Omental fat pad (tissue), 4 donors: ENCODE results near the gene GRN. TPM values are rescaled to one million over a fixed set of nuclear protein-coding genes. Genes with fewer than 3 reads are reported as not detected.

Experiments
- ATAC-seq: fragments of 150-250 bp; one replicate; pipeline ENCODE4 v1.9.1; 2016; ENCODE audit warnings: mild to moderate bottlenecking, moderate library complexity; ENCODE audit not compliant: low FRiP score
- DNase-seq: peaks from one replicate; pipeline ENCODE4 v3.0.0-alpha.2; 2019; ENCODE audit warnings: low spot score
- CTCF ChIP-seq, 3 donors: fragments of 450-650 bp; IDR thresholded peaks; one replicate each; pipeline ENCODE4 v1.5.1; 2016 to 2017; ENCODE audit warnings: antibody characterized with exemption in 3 of 3, mild to moderate bottlenecking in 3 of 3, moderate library complexity in 2 of 3
- small RNA-seq: library from RNA; depleted of rRNA; stranded (forward); fragments of <200 nt; gene quantifications from one replicate; pipeline ENCODE3, GENCODE V24; 2016
- total RNA-seq, 4 donors: library from RNA; depleted of rRNA; stranded (reverse); fragments of >200 nt; gene quantifications; one replicate each; pipeline ENCODE4 v1.1.0, GENCODE V29; 2016

GRN gene
- total RNA-seq, 4 donors from 2014 or later = 275 to 379 (median 316) TPM

GRCh38 chr17:44394833-44395232 lies 49.7 kb downstream of the GRN start:
- ATAC-seq = no peak
- no peak for DNase-seq
- TF ChIP-seq CTCF (IDR thresholded peaks at IDR 0.05) = no peak

GRCh38 chr17:44396946-44397345 lies 51.8 kb downstream of the GRN start:
- no peak for DNase-seq
- no peak for ATAC-seq
- no peak for TF ChIP-seq CTCF (IDR thresholded peaks at IDR 0.05)

- ATAC-seq (no peak), DNase-seq (no peak)
- no peak for TF ChIP-seq CTCF (IDR thresholded peaks at IDR 0.05)
These were observed 52.7 kb downstream of the GRN start for GRCh38 chr17:44397479-44398440.

GRCh38 chr17:44398692-44399691 lies 53.9 kb downstream of the GRN start:
- DNase-seq (no peak), ATAC-seq (peak; percentile 12)
- no peak for TF ChIP-seq CTCF (IDR thresholded peaks at IDR 0.05)

- TF ChIP-seq CTCF (IDR thresholded peaks at IDR 0.05) = no peak
- ATAC-seq (no peak), DNase-seq (no peak)
These were observed 55.2 kb downstream of the GRN start for GRCh38 chr17:44400226-44400847.

Small RNA genes lying within 50 kb of the gene (small RNA-seq; reads per million reads assigned to genes)
- gene RF00012 (not detected), gene RNU6-453P (not detected)

Other genes starting within 250 kb of the GRN start
- gene HDAC5, start 221.7 kb upstream of the GRN start, total RNA-seq = 10 to 100 TPM; 52.5 to 91.9 (median 62.4) TPM
- 1 to 10 TPM; 1.0 to 5.2 (median 1.5) TPM for gene HROB, start 203.4 kb upstream of the GRN start, total RNA-seq
- under 1 TPM in 1 of 4 donors, not detected in 3; 0.19 TPM for gene ASB16, start 174.6 kb upstream of the GRN start, total RNA-seq
- 10 to 100 TPM; 31.7 to 41.2 (median 35.8) TPM for gene TMUB2, start 158.3 kb upstream of the GRN start, total RNA-seq
- 10 to 100 TPM; 37.8 to 55.2 (median 45.0) TPM for gene ATXN7L3, start 145.4 kb upstream of the GRN start, total RNA-seq
- 10 to 100 TPM; 32.9 to 60.2 (median 41.2) TPM for gene UBTF, start 125.6 kb upstream of the GRN start, total RNA-seq
- gene SLC4A1, start 77.2 kb upstream of the GRN start, total RNA-seq = 1 to 10 TPM in 1 of 4 donors, under 1 TPM in 3; 0.16 to 1.2 (median 0.56) TPM
- under 1 TPM in 1 of 4 donors, not detected in 3; 0.84 TPM for gene RUNDC3A, start 36.7 kb upstream of the GRN start, total RNA-seq
- gene SLC25A39, start 20.5 kb upstream of the GRN start, total RNA-seq = 10 to 100 TPM; 46.0 to 75.7 (median 60.7) TPM
- 1 to 10 TPM in 1 of 4 donors, under 1 TPM in 3; 0.56 to 3.5 (median 0.95) TPM for gene FAM171A2, start 18.6 kb downstream of the GRN start, total RNA-seq
- gene ITGA2B, start 44.3 kb downstream of the GRN start, total RNA-seq = 1 to 10 TPM in 2 of 4 donors, under 1 TPM in 2; 0.72 to 1.6 (median 1.0) TPM
- 10 to 100 TPM; 25.7 to 58.5 (median 34.6) TPM for gene GPATCH8, start 158.1 kb downstream of the GRN start, total RNA-seq
- gene FZD2, start 212.2 kb downstream of the GRN start, total RNA-seq = 1 to 10 TPM in 3 of 4 donors, under 1 TPM in 1; 0.74 to 2.4 (median 2.0) TPM